Heart right ventricle (tissue), 16 donors: ENCODE measurements around the gene SPARC. TPM values are rescaled to one million over a fixed set of nuclear protein-coding genes. Genes with fewer than 3 reads are reported as not detected.
A peak's percentile ranks its signal among the peaks of the same experiment; 100 is the strongest.

Experiments
- ATAC-seq, 8 donors: fragments of 200-7000 bp; cut with Tn5 transposase; one replicate each; pipeline ENCODE4 v1.9.1; 2020; ENCODE audit warnings: mild to moderate bottlenecking in 8 of 8, moderate library complexity in 8 of 8, moderate number of reproducible peaks in 1 of 8
- DNase-seq, 2 donors: peaks; one replicate each; pipeline ENCODE4 v3.0.0-alpha.2; 2020
- H3K27ac ChIP-seq, 10 donors: fragments of 200-600 bp; sonication (generic) in 2 of 10; one replicate each; pipeline versions ENCODE4 v1.5.0 to v1.8.0; 2020 to 2022; ENCODE audit warnings: mild to moderate bottlenecking in 3 of 10
- H3K27me3 ChIP-seq, 7 donors: fragments of 200-600 bp; one replicate each; pipeline ENCODE4 v1.8.0; 2021 to 2022; ENCODE audit warnings: mild to moderate bottlenecking in 2 of 7
- H3K36me3 ChIP-seq, 9 donors: fragments of 200-600 bp; sonication (generic) in 1 of 9; one replicate each; pipeline versions ENCODE4 v1.5.0 to v1.8.0; 2020 to 2022; ENCODE audit warnings: mild to moderate bottlenecking in 2 of 9
- H3K4me1 ChIP-seq, 9 donors: fragments of 200-600 bp; sonication (generic) in 1 of 9; one replicate each; pipeline versions ENCODE4 v1.5.0 to v1.8.0; 2020 to 2022; ENCODE audit warnings: mild to moderate bottlenecking in 4 of 9
- H3K4me3 ChIP-seq, 10 donors: fragments of 200-600 bp; sonication (generic) in 2 of 10; one replicate each; pipeline versions ENCODE4 v1.5.0 to v1.8.0; 2020 to 2022; ENCODE audit warnings: mild to moderate bottlenecking in 7 of 10, moderate library complexity in 2 of 10
- H3K9me3 ChIP-seq, 11 donors: fragments of 200-600 bp in 10 of 11; sonication (generic) in 2 of 11; one replicate each; pipeline versions ENCODE4 v1.5.0 to v1.8.0; 2013 to 2022; ENCODE audit warnings: mild to moderate bottlenecking in 2 of 11, control low read depth in 1 of 11, moderate library complexity in 1 of 11
- CTCF ChIP-seq, 9 donors: fragments of 200-600 bp; sonication (generic) in 2 of 9; IDR thresholded peaks; one replicate each; pipeline versions ENCODE4 v1.5.0 to v1.8.0; 2021 to 2022; ENCODE audit warnings: antibody characterized with exemption in 9 of 9, mild to moderate bottlenecking in 5 of 9, moderate library complexity in 1 of 9
- WGBS, 2 donors: extraction: QIAGEN DNeasy Blood & Tissue Kit; methylation state at CpG; one replicate each; pipeline ENCODE4 v1.1.7; 2013; ENCODE audit warnings: inconsistent platforms in 1 of 2; 5-methylcytosine and 5-hydroxymethylcytosine counted together
- intact Hi-C, 10 donors: fragments of 100-400 bp; cut with DNase I; formaldehyde crosslinking; loops; one replicate each; pipeline versions ENCODE4 v1.11.1 to v1.14.2; 2022
- polyA plus RNA-seq, 2 donors: library from polyadenylated mRNA; stranded (reverse); fragments of 200-250 nt; gene quantifications; one replicate each; pipeline ENCODE4 v1.2.3, GENCODE V29; 2013
- total RNA-seq, 10 donors: library from RNA; stranded (reverse); fragmentation: NEBNext Ultra II Directional in 3 of 10; extraction: Animal tissue kit (Norgen Biotek cat#: 25700) in 3 of 10; gene quantifications; one replicate each; pipeline versions ENCODE4 v1.2.1 to v1.2.4, GENCODE V29; 2021 to 2023
- donor health status: Arrhythmogenic right ventricular cardiomyopathy.
- donor health status: ischemic (EF 13 %, LVEDD 7.1; RV severe dilation, severe dysfunction).
- donor health status: healthy with polysubstance abuse.
- donor health status: DM: no; HTN: yes; CAD: no.
- donor health status: DM: no; HTN: no; CAD: no.
- donor health status: ischemic (EF 25% LVEDD 6.9; RV normal size, moderate dysfunction).
- donor health status: ischemic (EF 25% LVEDD 5.7; RV mildly dilated, moderate dysfunction).
- donor health status: healthy.
- donor health status: DM: yes; HTN: yes; CAD: no.
- donor health status: Ischemic cardiomyopathy.
- donor health status: ischemic (EF 35%, LVEDD 5.7; RV mildly dilated, moderate dysfunction).
- donor health status: nonischemic (EF 11% LVEDD 7.7; RV severe dilation, severe dysfunction).
- donor health status: DM: yes; HTN: yes; CAD: no.
- donor health status: PGD.
- donor health status: ischemic (EF 29% LVEDD 5.4; RV normal size, mild dysfunction).
- donor health status: nonischemic (EF 23%, LVEDD 6.1; RV moderate dilation, normal function).

SPARC gene
- total and polyA plus RNA-seq, 12 donors = 144 to 1,135 (median 456) TPM

DNA sequence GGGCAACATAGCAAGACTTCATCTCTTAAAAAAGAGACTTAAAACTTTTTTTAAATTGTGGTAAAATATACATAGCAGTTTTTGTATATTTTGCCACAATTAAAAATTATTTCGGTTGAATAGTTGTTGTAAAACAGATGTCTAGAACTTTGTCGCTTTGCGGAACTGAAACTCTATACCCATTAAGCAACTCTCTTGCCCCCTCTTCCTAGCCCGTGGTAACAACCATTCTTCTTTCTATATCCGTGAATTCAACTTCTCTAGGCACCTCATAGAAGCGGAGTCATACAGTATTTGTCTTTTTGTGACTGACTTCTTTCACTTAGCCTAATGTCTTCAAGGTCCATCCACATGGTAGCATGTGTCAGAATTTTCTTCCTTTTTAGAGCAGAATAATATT is 43.3 kb downstream of the SPARC start:
- no peaks in the 10 kb centered on the region for H3K36me3 ChIP-seq
- no peak overlapping the region for H3K4me3 ChIP-seq
- no peak for TF ChIP-seq CTCF (IDR thresholded peaks at IDR 0.05)
- WGBS, 2 donors = 91 to 93% methylated on average over 6 of the region's 6 CpGs
- H3K4me1 ChIP-seq = peaks cover 0 to 5% (median 0%) of the 10 kb centered on the region in 9 donors
- H3K27ac ChIP-seq = no peak overlapping the region
- intact Hi-C loops = no loop called here
- DNase-seq = no peak
- H3K27me3 ChIP-seq = no peaks in the 10 kb centered on the region
- H3K9me3 ChIP-seq = peaks cover 0 to 13% (median 0%) of the 10 kb centered on the region in 11 donors
- ATAC-seq = peak in 1 of 8 donors; percentile 46

DNA sequence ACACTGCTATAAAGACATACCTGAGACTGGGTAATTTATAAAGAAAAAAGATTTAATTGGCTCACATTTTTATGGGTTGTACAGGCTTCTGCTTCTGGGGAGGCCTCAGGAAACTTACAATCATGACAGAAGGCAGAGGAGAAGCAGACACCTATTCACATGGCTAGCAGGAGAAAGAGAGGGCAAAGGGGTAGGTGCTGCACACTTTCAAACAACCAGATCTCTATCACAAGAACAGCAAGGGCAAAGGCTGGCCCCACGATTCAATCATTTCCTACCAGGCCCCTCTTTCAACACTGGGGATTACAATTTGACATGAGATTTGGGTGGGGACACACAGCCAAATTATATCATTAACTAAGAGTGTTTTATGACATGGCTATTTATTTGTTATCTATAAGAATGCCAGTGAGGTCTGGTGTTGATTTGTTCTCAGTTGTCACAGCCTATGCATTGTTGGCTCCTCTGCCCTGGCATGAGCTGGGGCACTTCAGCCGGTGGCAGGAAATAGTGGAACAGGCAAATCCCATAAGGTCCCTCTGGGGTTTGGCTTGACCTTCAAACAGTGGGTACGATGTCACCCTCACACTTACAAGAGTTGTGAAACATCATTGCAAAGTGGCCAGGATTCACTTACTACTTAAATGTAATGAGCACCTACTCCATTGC is 44.1 kb downstream of the SPARC start:
- WGBS, 2 donors = 31 to 43% methylated on average over 3 of the region's 3 CpGs
- no peak overlapping the region for H3K27ac ChIP-seq
- no peak overlapping the region for H3K4me3 ChIP-seq
- H3K36me3 ChIP-seq = no peaks in the 10 kb centered on the region
- peak in 1 of 2 donors; percentile 38 for DNase-seq
- peaks cover 0 to 5% (median 0%) of the 10 kb centered on the region in 9 donors for H3K4me1 ChIP-seq
- TF ChIP-seq CTCF (IDR thresholded peaks at IDR 0.05) = no peak
- peaks cover 0 to 13% (median 0%) of the 10 kb centered on the region in 11 donors for H3K9me3 ChIP-seq
- peak; percentile 61 to 94 (median 84) for ATAC-seq
- intact Hi-C loops = no loop called here
- no peaks in the 10 kb centered on the region for H3K27me3 ChIP-seq

DNA sequence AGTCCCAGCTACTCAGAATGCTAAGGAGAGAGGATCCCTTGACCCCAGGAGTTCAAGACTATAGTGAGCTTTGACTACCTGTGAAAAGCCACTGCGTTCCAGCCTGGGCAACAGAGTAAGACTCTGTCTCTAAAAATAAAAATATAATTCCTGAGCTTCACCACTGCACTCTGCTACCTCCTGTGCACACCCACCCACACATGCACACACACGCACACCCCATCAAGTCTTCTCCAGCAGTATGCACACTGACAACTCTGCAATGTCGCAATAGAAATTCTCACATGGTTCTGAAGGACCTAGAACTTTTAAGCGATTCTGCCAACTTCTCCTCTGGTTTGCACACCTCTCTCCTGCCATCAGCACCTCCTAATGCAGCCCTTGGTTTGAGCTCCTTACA is 48.1 kb downstream of the SPARC start:
- TF ChIP-seq CTCF (IDR thresholded peaks at IDR 0.05) = no peak
- ATAC-seq = no peak
- H3K4me3 ChIP-seq = no peak overlapping the region
- peaks cover 0 to 3% (median 0%) of the 10 kb centered on the region in 7 donors for H3K27me3 ChIP-seq
- H3K9me3 ChIP-seq = peaks cover 0 to 13% (median 0%) of the 10 kb centered on the region in 11 donors
- no peak for DNase-seq
- no peaks in the 10 kb centered on the region for H3K36me3 ChIP-seq
- H3K27ac ChIP-seq = no peak overlapping the region
- intact Hi-C loops = no loop called here
- WGBS, 2 donors = 74 to 89% methylated on average over 4 of the region's 4 CpGs
- H3K4me1 ChIP-seq = peaks cover 0 to 5% (median 0%) of the 10 kb centered on the region in 9 donors

DNA sequence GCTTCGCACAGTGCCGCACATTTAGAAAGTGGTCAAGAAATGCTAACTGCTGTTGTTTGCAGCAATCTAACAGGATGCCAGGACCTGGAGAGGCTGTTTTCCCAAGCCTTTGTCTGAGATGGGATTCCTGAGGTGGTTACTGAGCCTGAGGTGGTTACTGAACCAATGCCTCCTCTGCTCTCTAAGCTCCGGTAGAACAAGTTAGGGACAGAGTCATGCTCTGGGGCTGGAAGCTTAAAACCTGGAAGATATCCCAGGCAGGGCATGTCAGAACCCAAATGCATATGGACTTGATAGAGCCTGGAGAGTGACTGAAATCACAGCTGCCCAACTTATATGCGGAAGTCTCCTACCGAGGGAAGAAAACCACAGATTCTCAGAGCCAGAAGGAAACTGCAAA is 49.0 kb downstream of the SPARC start:
- H3K27me3 ChIP-seq = peaks cover 0 to 3% (median 0%) of the 10 kb centered on the region in 7 donors
- WGBS, 2 donors = 63 to 74% methylated on average over 5 of the region's 5 CpGs
- H3K4me3 ChIP-seq = no peak overlapping the region
- peaks cover 0 to 5% (median 0%) of the 10 kb centered on the region in 9 donors for H3K4me1 ChIP-seq
- intact Hi-C loops = no loop called here
- no peak for TF ChIP-seq CTCF (IDR thresholded peaks at IDR 0.05)
- no peaks in the 10 kb centered on the region for H3K36me3 ChIP-seq
- DNase-seq (no peak), ATAC-seq (peak in 1 of 8 donors; percentile 32)
- H3K9me3 ChIP-seq = peaks cover 0 to 13% (median 0%) of the 10 kb centered on the region in 11 donors
- H3K27ac ChIP-seq = no peak overlapping the region
